Measurements from ENCODE around the gene GALNTL6.

- TF ChIP-seq POLR2A (IDR thresholded peaks at IDR 0.05) (no peak), CTCF (IDR thresholded peaks at IDR 0.05) (no peak)
These were observed 1161.4 kb downstream of the GALNTL6 start for GRCh38 chr4:172974586-172974985.

All from Peyer's patch (tissue), 4 donors.